H54 (cell line): ENCODE results near the gene ABTB1.

Experiments
- DNase-seq: peaks from one replicate; pipeline ENCODE4 v3.0.0; 2011; ENCODE audit warnings: low spot score, mixed read lengths; ENCODE audit not compliant: insufficient read length
- FAIRE-seq: peaks from 3 replicates; lab custom pipeline; 2011; peaks lifted over from hg19 to GRCh38; lab: Jason Lieb, UNC
- POLR2A ChIP-seq: IDR thresholded peaks from 2 replicates; pipeline ENCODE4 v1.6.1; 2011; ENCODE audit warnings: low read depth, mild to moderate bottlenecking, low read length

Gene ABTB1

GRCh38 chr3:127690106-127690505 lies 17.4 kb downstream of the ABTB1 start:
- DNase-seq (no peak), FAIRE-seq (no peak)
- TF ChIP-seq POLR2A = no peak

- FAIRE-seq (no peak), DNase-seq (no peak)
- no peak for TF ChIP-seq POLR2A
Observed at GRCh38 chr3:127690823-127691452, 18.2 kb downstream of the ABTB1 start.

DNA sequence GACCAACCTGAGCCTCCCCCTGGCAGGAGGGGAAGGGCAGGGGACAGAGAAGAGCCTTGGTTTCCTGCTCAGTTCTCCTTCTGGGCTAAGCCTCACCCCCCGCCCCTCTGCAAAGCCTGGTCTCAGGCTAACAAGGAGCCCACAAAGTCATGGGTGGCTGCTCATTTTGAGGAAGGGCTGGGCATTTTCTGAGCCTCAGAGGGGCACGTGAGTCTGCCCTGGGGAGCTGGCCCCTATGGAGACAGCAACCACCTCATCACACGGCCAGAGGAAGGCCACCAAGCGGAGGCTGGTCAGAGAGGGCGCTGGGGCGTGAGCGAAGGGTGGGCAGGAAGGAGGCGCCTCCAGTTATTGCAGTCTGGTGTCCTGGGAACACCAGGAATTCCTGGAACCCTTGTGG lies 18.7 kb downstream of the ABTB1 start:
- no peak for FAIRE-seq

DNA sequence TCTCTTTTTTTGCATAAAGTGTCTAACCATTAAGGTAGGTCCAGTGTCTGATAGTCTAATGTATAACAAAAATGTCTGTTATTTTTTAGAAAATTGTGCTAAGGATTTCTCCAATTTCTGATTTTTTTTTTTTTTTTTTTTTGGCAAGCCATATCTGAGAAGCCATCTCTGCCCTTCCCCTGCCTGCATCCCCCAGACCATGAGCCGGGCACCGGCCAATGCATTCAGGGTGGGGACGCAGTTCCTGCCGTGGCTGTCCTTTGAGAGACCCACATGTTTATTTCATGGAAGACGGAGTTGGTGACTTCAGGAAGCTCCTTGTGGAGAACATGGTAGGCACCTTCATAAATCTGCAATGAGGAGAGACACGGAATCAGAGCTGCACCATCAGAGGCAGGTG lies 19.2 kb downstream of the ABTB1 start:
- DNase-seq = no peak
- FAIRE-seq = no peak
- TF ChIP-seq POLR2A = no peak

More for the DNA sequence above, 18.7 kb downstream of the ABTB1 start:
- TF ChIP-seq POLR2A = no peak
- no peak for DNase-seq

- FAIRE-seq (no peak), DNase-seq (no peak)
- TF ChIP-seq POLR2A = no peak
Observed at GRCh38 chr3:127692501-127693335, 20.0 kb downstream of the ABTB1 start.

DNA sequence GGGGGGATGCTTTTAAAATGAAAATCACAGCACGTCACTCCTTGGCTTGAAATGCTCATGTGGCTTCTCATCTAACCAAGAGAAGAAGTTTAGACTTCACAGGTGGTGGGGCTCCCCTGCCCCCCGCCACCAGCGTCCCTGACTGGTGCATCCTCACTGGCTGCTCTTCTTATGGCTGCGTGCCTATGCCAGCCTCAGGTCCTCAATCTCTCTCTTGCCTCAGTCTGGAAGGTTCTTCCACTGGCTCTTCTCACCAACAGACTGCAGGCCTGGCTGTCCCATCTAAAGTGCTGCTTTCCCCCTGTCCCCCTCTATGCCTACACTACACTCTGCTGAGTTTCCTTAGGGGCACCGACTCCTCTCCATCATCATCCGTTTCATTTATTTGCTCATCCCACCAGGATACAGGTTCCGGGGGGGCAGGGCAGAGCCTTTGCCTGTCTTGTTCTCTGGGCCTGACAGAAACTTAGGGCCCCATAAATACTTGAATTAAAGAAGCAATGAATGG lies 20.6 kb downstream of the ABTB1 start:
- no peak for DNase-seq
- no peak for TF ChIP-seq POLR2A
- FAIRE-seq = no peak

DNA sequence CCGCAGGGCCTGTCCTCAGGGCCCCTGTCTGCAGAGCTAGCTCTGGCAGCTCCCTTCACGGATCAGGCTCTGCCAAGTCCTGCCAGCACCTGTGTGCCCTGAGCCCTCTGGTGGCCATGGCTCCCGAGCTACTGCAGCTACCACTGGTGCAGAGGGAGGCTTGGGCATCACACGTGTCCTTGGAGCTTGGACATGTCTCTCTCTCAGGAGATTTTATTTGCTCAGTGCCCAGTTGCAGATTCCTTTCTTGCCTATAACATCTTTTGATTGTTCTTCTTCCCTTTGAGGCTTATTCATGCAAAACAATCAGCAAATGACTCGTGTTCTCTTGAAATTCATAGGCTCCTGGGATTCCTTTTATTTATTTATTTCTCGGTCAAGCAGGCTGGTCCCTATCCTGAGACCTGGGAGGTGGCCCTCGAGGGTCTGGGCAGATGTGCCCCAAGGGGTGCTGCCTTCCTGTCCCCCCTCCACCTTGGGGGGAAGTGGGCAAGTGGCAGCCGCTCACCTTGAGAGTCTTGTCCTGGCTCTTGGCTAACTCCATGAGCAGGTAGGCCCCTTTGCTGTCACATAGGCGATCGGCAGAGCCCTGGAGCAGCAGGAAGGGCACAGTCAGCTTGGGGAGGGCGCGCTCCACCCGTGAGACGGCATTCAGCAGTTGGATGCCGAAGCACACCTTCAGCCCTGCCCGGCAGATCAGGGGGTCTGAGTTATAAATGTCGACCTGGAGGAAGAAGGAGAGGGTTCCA lies 21.9 kb downstream of the ABTB1 start:
- TF ChIP-seq POLR2A = no peak
- FAIRE-seq = no peak
- no peak for DNase-seq

DNA sequence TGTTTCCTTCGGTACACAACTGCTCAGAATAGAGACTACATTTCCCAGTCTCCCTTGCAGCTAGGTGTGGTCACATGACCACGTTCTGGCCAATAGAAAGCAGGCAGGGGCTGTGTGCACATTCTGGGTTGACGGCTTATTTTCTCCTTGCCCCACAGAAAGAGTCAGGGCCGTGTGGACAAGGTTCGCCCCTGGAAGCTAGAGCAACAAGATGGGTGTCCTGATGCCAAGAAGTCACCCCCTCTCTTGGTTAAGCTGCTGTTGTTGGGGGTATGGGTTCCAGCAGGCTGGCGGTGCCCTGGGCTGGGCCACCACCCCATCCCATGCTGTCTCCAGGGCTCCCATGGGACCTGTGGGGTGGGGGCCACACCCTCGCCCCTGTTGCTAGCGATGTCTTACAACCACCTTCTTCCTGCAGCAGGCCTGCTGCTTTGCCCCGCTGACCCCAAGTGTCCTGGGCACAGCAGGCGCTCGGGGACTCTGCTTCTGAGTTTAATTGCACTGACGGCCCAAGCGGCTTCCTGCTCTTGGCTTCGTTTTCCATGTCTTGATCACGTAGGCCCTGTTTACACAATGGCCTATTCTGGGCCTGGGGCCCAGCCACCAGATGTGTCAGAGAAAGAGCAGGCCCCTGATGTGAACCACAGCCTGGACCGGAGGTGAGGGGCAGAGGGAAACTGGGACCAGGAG lies 24.9 kb downstream of the ABTB1 start:
- DNase-seq = no peak
- TF ChIP-seq POLR2A = no peak
- no peak for FAIRE-seq

- no peak for FAIRE-seq
- no peak for DNase-seq
- no peak for TF ChIP-seq POLR2A
Observed at GRCh38 chr3:127698286-127698685, 25.5 kb downstream of the ABTB1 start.

DNA sequence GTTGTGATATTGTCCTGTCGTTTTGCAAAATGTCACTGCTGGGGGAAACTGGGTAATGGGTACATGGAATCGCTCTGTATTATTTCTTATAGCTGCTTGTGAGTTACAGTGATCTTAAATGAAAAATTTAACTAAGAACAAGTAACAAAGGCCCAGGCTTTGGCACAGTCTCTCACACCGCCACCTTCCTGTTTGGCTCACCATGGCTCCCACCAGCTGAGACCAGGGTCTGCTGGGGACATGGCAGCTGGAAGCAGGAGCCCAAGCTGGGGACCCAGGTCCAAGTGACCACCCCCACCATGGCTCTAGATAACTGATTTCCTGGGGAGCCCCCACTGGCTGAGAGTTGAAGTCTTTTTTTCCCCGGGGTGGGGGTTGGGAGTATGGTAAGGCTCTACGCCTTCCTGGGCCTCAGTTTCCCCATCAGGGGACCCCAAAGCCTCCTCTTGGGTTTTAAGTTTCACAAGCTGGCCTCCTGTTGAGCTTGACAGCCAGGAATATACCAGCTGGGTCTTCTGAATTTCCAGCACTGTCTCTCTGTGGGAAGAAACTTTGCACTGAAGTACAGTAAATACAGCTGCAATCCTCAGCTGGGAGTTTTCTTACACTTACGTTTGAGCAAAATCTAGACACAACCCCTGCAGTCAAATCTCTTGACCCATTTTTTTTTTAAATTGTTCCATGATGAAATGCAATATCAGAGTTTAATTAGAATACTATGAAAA lies 26.1 kb downstream of the ABTB1 start:
- DNase-seq = no peak
- TF ChIP-seq POLR2A = no peak
- no peak for FAIRE-seq

DNA sequence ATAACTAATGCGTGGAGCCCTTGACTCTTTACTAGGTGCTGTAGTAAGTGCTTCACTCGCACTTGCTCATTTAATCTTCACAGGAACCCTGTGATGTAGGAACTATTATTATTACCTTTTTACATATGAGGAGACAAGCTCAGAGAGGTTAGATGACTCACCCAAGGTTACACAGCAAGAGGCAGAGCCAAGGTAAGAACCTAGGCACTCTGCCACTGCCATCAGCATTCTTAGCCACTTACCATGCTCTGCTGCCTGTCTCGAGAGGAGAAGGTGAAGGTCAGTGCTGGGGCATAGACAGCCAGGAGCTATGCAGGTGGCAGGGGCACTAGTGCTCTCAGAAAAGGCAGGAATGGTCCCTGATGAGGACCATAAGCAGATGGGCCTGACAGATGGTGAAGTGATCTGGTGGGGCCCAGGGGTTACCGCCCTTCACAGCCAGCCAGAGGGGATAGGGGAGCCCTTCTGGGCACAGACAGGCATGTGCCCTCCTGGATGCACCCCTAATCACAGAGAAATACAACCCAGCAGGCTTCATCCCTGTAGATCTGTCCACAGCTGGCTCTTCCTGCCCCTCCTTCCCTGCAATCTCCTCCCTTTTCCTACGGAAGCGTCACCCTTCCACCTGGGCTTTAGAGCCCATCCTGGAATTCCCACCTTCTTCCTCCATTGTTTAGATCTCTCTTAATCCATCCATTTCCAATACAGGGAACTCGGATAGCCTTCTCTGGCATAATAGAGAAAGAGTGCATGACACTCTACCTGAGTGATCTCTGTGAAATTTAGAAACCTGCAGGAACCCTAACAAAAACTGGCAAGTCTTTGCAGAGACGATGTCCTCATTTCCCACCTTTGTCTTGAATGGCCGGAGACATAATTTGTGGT lies 26.9 kb downstream of the ABTB1 start:
- TF ChIP-seq POLR2A = no peak
- DNase-seq (no peak), FAIRE-seq (no peak)

- DNase-seq (no peak), FAIRE-seq (no peak)
- no peak for TF ChIP-seq POLR2A
Observed at GRCh38 chr3:127700406-127700805, 27.7 kb downstream of the ABTB1 start.
